Activated naive CD8-positive, alpha-beta T cell (primary cell): ENCODE results near the gene ESYT2.

Experiments used
- H3K27ac Mint-ChIP-seq: one replicate; pipeline ENCODE4 v1.8.0; 2021; ENCODE audit warnings: mixed read lengths
- H3K27me3 Mint-ChIP-seq: one replicate; pipeline ENCODE4 v1.8.0; 2021; ENCODE audit warnings: mixed read lengths
- H3K36me3 Mint-ChIP-seq: one replicate; pipeline ENCODE4 v1.8.0; 2021; ENCODE audit warnings: mixed read lengths
- H3K4me1 Mint-ChIP-seq: one replicate; pipeline ENCODE4 v1.8.0; 2021; ENCODE audit warnings: low read depth, mixed read lengths
- H3K4me3 Mint-ChIP-seq: one replicate; pipeline ENCODE4 v1.8.0; 2021; ENCODE audit warnings: mild to moderate bottlenecking, mixed read lengths
- H3K9me3 Mint-ChIP-seq: one replicate; pipeline ENCODE4 v1.8.0; 2021; ENCODE audit warnings: low read depth, mixed read lengths

ESYT2 gene

GRCh38 chr7:158695726-158696452 lies 133.4 kb downstream of the ESYT2 start:
- Mint-ChIP-seq H3K27ac (no peak overlapping the region), H3K4me3 (peak overlapping the region; percentile 51), H3K36me3 (no peaks in the 10 kb centered on the region), H3K9me3 (no peaks in the 10 kb centered on the region), H3K4me1 (peaks cover 12% of the 10 kb centered on the region), H3K27me3 (no peaks in the 10 kb centered on the region)

- Mint-ChIP-seq H3K36me3 (no peaks in the 10 kb centered on the region), H3K9me3 (no peaks in the 10 kb centered on the region), H3K4me1 (peaks cover 12% of the 10 kb centered on the region), H3K27ac (no peak overlapping the region), H3K4me3 (no peak overlapping the region), H3K27me3 (no peaks in the 10 kb centered on the region)
Observed at GRCh38 chr7:158695056-158695455, 134.3 kb downstream of the ESYT2 start.

- Mint-ChIP-seq H3K4me3 (no peak overlapping the region), H3K36me3 (no peaks in the 10 kb centered on the region), H3K9me3 (no peaks in the 10 kb centered on the region), H3K27me3 (no peaks in the 10 kb centered on the region), H3K4me1 (peaks cover 12% of the 10 kb centered on the region), H3K27ac (no peak overlapping the region)
Observed at GRCh38 chr7:158694650-158695049, 134.7 kb downstream of the ESYT2 start.

- Mint-ChIP-seq H3K36me3 (peaks cover 8% of the 10 kb centered on the region), H3K4me1 (no peaks in the 10 kb centered on the region), H3K9me3 (no peaks in the 10 kb centered on the region), H3K27me3 (no peaks in the 10 kb centered on the region), H3K27ac (no peak overlapping the region), H3K4me3 (no peak overlapping the region)
Observed at GRCh38 chr7:158689488-158689887, 139.8 kb downstream of the ESYT2 start.

- Mint-ChIP-seq H3K27ac (no peak overlapping the region), H3K36me3 (peaks cover 18% of the 10 kb centered on the region), H3K9me3 (no peaks in the 10 kb centered on the region), H3K4me3 (no peak overlapping the region), H3K27me3 (no peaks in the 10 kb centered on the region), H3K4me1 (no peaks in the 10 kb centered on the region)
Observed at GRCh38 chr7:158687406-158687805, 141.9 kb downstream of the ESYT2 start.

GRCh38 chr7:158685693-158686092 lies 143.6 kb downstream of the ESYT2 start:
- peaks cover 18% of the 10 kb centered on the region for H3K36me3 Mint-ChIP-seq
- peaks cover 4% of the 10 kb centered on the region for H3K4me1 Mint-ChIP-seq
- no peak overlapping the region for H3K27ac Mint-ChIP-seq
- no peaks in the 10 kb centered on the region for H3K27me3 Mint-ChIP-seq
- H3K4me3 Mint-ChIP-seq, result no peak overlapping the region
- no peaks in the 10 kb centered on the region for H3K9me3 Mint-ChIP-seq

- Mint-ChIP-seq H3K36me3 (peaks cover 18% of the 10 kb centered on the region), H3K4me1 (peaks cover 16% of the 10 kb centered on the region), H3K9me3 (no peaks in the 10 kb centered on the region), H3K4me3 (no peak overlapping the region), H3K27ac (no peak overlapping the region), H3K27me3 (no peaks in the 10 kb centered on the region)
Observed at GRCh38 chr7:158684329-158684728, 145.0 kb downstream of the ESYT2 start.

- Mint-ChIP-seq H3K27ac (no peak overlapping the region), H3K36me3 (peaks cover 16% of the 10 kb centered on the region)
Observed at GRCh38 chr7:158683541-158683940, 145.8 kb downstream of the ESYT2 start.

GRCh38 chr7:158682456-158682855 lies 146.9 kb downstream of the ESYT2 start:
- no peak overlapping the region for H3K27ac Mint-ChIP-seq
- H3K4me1 Mint-ChIP-seq, result peaks cover 16% of the 10 kb centered on the region
- no peaks in the 10 kb centered on the region for H3K9me3 Mint-ChIP-seq
- H3K36me3 Mint-ChIP-seq, result peaks cover 13% of the 10 kb centered on the region
- H3K27me3 Mint-ChIP-seq, result no peaks in the 10 kb centered on the region
- H3K4me3 Mint-ChIP-seq, result no peak overlapping the region

More at GRCh38 chr7:158683541-158683940, 145.8 kb downstream of the ESYT2 start:
- Mint-ChIP-seq H3K4me1 (peaks cover 16% of the 10 kb centered on the region), H3K9me3 (no peaks in the 10 kb centered on the region), H3K27me3 (no peaks in the 10 kb centered on the region), H3K4me3 (no peak overlapping the region)
